Smooth muscle cell (in vitro differentiated cells): Measurements from ENCODE around the gene SH3PXD2B. TPM values are rescaled to one million over a fixed set of nuclear protein-coding genes. Genes with fewer than 3 reads are reported as not detected.

Experiments used
- DNase-seq: peaks from one replicate; lab custom pipeline; 2025; ENCODE audit not compliant: unreplicated experiment; lab: John Stamatoyannopoulos, UW
- H2AFZ ChIP-seq: fragments of 200-600 bp; sonication (generic); 2 replicates; pipeline ENCODE4 v1.6.0; 2016; ENCODE audit warnings: antibody characterized with exemption, low read depth, mild to moderate bottlenecking
- H3F3A ChIP-seq: fragments of 200-600 bp; sonication (generic); 2 replicates; pipeline ENCODE4 v1.6.0; 2017; ENCODE audit warnings: antibody characterized with exemption, low read depth
- H3K27ac ChIP-seq: fragments of 200-600 bp; sonication (generic); 2 replicates; pipeline ENCODE4 v1.5.1; 2016; ENCODE audit warnings: low read depth, mild to moderate bottlenecking
- H3K27me3 ChIP-seq: fragments of 200-600 bp; sonication (generic); 2 replicates; pipeline ENCODE4 v1.6.1; 2016; ENCODE audit warnings: low read depth, mild to moderate bottlenecking
- H3K36me3 ChIP-seq: fragments of 200-600 bp; sonication (generic); 2 replicates; pipeline ENCODE4 v1.5.1; 2016; ENCODE audit warnings: low read depth
- H3K4me1 ChIP-seq: fragments of 200-600 bp; sonication (generic); 2 replicates; pipeline ENCODE4 v1.5.1; 2016; ENCODE audit warnings: low read depth
- H3K4me2 ChIP-seq: fragments of 200-600 bp; sonication (generic); 2 replicates; pipeline ENCODE4 v1.6.0; 2016; ENCODE audit warnings: mild to moderate bottlenecking
- H3K4me3 ChIP-seq: fragments of 200-600 bp; sonication (generic); 2 replicates; pipeline ENCODE4 v1.5.1; 2016; ENCODE audit warnings: mild to moderate bottlenecking
- H3K79me2 ChIP-seq: fragments of 200-600 bp; sonication (generic); 2 replicates; pipeline ENCODE4 v1.6.0; 2016; ENCODE audit warnings: low read depth, mild to moderate bottlenecking
- H3K9ac ChIP-seq: fragments of 200-600 bp; sonication (generic); 2 replicates; pipeline ENCODE4 v1.6.0; 2016; ENCODE audit warnings: low read depth
- H3K9me3 ChIP-seq: fragments of 200-600 bp; sonication (generic); replicated peaks from 2 replicates; pipeline ENCODE4 v1.5.1; 2016; ENCODE audit warnings: low read depth
- H4K20me1 ChIP-seq: fragments of 200-600 bp; sonication (generic); 2 replicates; pipeline ENCODE4 v1.6.0; 2016; ENCODE audit warnings: low read depth
- WGBS: methylation state at CpG from one replicate; pipeline ENCODE4 v1.1.7; 2016; ENCODE audit warnings: low lambda C conversion rate; 5-methylcytosine and 5-hydroxymethylcytosine counted together
- polyA plus RNA-seq: library from polyadenylated mRNA; unstranded; fragments of >200 nt; fragmentation: Nextera tagmentation; extraction: Ambion mirVana; gene quantifications from 2 replicates; pipeline ENCODE4 v1.2.1, GENCODE V29; 2016
- total RNA-seq: library from RNA; depleted of rRNA; stranded (reverse); fragments of >200 nt; gene quantifications from 2 replicates; pipeline ENCODE4 v1.2.3, GENCODE V29; 2014
- TF ChIP-seq, protein P1 (sequence below): fragments of 200-600 bp; sonication (generic); IDR thresholded peaks from 2 replicates; pipeline ENCODE4 v1.5.1; 2017; ENCODE audit warnings: borderline replicate concordance, mild to moderate bottlenecking, antibody characterized with exemption; ENCODE audit not compliant: insufficient read depth, poor library complexity, severe bottlenecking

SH3PXD2B gene
- total and polyA plus RNA-seq, 2 experiments from 2014 or later = 36.5 to 39.4 TPM

DNA sequence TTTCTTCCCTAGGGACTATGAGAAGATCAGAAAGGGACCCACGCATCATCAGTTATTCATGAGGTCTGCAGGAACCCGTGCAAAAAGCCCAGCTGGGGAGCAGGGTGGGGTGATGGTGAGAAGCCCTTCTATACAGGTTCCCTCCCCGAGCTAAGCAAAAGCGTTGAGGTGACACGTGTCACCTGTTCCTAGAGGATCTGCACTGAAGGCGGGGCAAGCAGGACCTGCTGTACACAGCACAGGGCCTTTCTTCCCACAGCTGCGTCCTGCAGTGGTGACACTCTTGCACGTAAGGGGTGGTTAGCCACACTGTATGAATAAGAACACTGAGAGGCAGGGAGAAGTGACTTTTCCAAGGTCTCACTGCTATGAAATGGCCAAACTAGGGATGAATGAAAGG, 37.2 kb upstream of the SH3PXD2B start:
- H3K9ac ChIP-seq = no peak overlapping the region
- no peaks in the 10 kb centered on the region for H3K4me1 ChIP-seq
- no peak for DNase-seq
- no peaks in the 10 kb centered on the region for H4K20me1 ChIP-seq
- H3K9me3 ChIP-seq = no peaks in the 10 kb centered on the region
- H2AFZ ChIP-seq = no peak overlapping the region
- H3K79me2 ChIP-seq = no peaks in the 10 kb centered on the region
- no peaks in the 10 kb centered on the region for H3K36me3 ChIP-seq
- TF ChIP-seq, protein P1, sequence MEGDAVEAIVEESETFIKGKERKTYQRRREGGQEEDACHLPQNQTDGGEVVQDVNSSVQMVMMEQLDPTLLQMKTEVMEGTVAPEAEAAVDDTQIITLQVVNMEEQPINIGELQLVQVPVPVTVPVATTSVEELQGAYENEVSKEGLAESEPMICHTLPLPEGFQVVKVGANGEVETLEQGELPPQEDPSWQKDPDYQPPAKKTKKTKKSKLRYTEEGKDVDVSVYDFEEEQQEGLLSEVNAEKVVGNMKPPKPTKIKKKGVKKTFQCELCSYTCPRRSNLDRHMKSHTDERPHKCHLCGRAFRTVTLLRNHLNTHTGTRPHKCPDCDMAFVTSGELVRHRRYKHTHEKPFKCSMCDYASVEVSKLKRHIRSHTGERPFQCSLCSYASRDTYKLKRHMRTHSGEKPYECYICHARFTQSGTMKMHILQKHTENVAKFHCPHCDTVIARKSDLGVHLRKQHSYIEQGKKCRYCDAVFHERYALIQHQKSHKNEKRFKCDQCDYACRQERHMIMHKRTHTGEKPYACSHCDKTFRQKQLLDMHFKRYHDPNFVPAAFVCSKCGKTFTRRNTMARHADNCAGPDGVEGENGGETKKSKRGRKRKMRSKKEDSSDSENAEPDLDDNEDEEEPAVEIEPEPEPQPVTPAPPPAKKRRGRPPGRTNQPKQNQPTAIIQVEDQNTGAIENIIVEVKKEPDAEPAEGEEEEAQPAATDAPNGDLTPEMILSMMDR = no peak
- H3K4me2 ChIP-seq = no peak overlapping the region
- H3K27ac ChIP-seq = no peak overlapping the region
- no peak overlapping the region for H3K4me3 ChIP-seq
- no peaks in the 10 kb centered on the region for H3F3A ChIP-seq
- H3K27me3 ChIP-seq = no peaks in the 10 kb centered on the region
- 78% methylated on average over 8 of the region's 8 CpGs for WGBS

GRCh38 chr5:172490514-172491461, 36.5 kb upstream of the SH3PXD2B start:
- 82% methylated on average over 12 of the region's 12 CpGs for WGBS
- Histone ChIP-seq H3K36me3 (no peaks in the 10 kb centered on the region), H3K4me2 (no peak overlapping the region), H3K27me3 (no peaks in the 10 kb centered on the region), H3K27ac (no peak overlapping the region), H3F3A (no peaks in the 10 kb centered on the region), H4K20me1 (no peaks in the 10 kb centered on the region), H3K9ac (no peak overlapping the region), H3K9me3 (no peaks in the 10 kb centered on the region), H2AFZ (no peak overlapping the region), H3K4me3 (no peak overlapping the region), H3K79me2 (no peaks in the 10 kb centered on the region), H3K4me1 (no peaks in the 10 kb centered on the region)
- DNase-seq = no peak
- TF ChIP-seq, protein P1 = no peak

DNA sequence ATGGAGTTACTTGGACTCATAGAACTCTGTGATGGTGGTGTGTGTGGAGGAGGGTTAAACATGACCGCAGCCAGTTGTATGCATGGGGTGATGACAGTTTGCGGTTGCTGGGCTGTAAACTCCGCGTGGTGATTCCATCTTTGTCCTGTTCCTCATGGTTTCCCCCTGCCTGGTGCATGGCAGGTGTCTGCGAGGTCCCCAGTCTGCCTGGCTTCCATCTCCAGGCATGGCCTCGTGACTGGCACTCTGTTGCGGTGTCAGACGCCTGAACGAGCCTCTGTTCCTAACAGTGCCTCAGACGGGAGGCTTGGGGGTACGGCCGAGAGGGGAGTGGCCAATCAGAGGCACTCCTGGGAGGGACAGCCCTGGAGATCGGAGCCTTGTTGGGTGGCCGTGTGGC, 33.9 kb upstream of the SH3PXD2B start:
- H3K9ac ChIP-seq = no peak overlapping the region
- no peak overlapping the region for H3K4me2 ChIP-seq
- TF ChIP-seq, protein P1 = no peak
- no peaks in the 10 kb centered on the region for H3K36me3 ChIP-seq
- H3F3A ChIP-seq = no peaks in the 10 kb centered on the region
- no peaks in the 10 kb centered on the region for H4K20me1 ChIP-seq
- H3K4me1 ChIP-seq = no peaks in the 10 kb centered on the region
- no peak overlapping the region for H3K4me3 ChIP-seq
- no peaks in the 10 kb centered on the region for H3K27me3 ChIP-seq
- 92% methylated on average over 14 of the region's 14 CpGs for WGBS
- H2AFZ ChIP-seq = no peak overlapping the region
- no peak for DNase-seq
- no peaks in the 10 kb centered on the region for H3K79me2 ChIP-seq
- no peaks in the 10 kb centered on the region for H3K9me3 ChIP-seq
- H3K27ac ChIP-seq = no peak overlapping the region
